DND-41 (cell line): Measurements from ENCODE around the gene TRMT13.

Experiments
- ATAC-seq: fragments of 200-7000 bp; cut with Tn5 transposase; 3 replicates; pipeline ENCODE4 v1.9.1; 2021; ENCODE audit warnings: low read depth; ENCODE audit not compliant: insufficient read depth
- DNase-seq: peaks from one replicate; pipeline ENCODE4 v3.0.0-alpha.2; 2020
- H2AFZ ChIP-seq: 2 replicates; pipeline ENCODE4 v1.6.0; 2012; ENCODE audit warnings: low read depth, low read length
- H3K27ac ChIP-seq: 2 replicates; pipeline ENCODE4 v1.5.1; 2012; ENCODE audit warnings: low read length, inconsistent platforms
- H3K27me3 ChIP-seq: fragments of 200-600 bp; sonication (generic); 2 replicates; pipeline ENCODE4 v1.6.0; 2012; ENCODE audit warnings: low read length, mild to moderate bottlenecking, inconsistent platforms; ENCODE audit not compliant: insufficient read depth, poor library complexity
- H3K36me3 ChIP-seq: 2 replicates; pipeline ENCODE4 v1.5.1; 2012; ENCODE audit warnings: low read length, inconsistent platforms; ENCODE audit not compliant: insufficient read depth
- H3K4me1 ChIP-seq: 2 replicates; pipeline ENCODE4 v1.5.1; 2012; ENCODE audit warnings: mild to moderate bottlenecking, low read length; ENCODE audit not compliant: insufficient read depth
- H3K4me2 ChIP-seq: 2 replicates; pipeline ENCODE4 v1.6.0; 2012; ENCODE audit warnings: mild to moderate bottlenecking, moderate library complexity, low read length, inconsistent platforms; ENCODE audit not compliant: insufficient read depth
- H3K4me3 ChIP-seq, 2 experiments: fragments of 200-600 bp in 1 of 2; shearing (Covaris generic) in 1 of 2; 2 replicates each; pipeline ENCODE4 v1.5.1; 2012 to 2016; ENCODE audit warnings: inconsistent platforms in 2 of 2, low read length in 2 of 2, mild to moderate bottlenecking in 2 of 2, low read depth in 1 of 2, moderate library complexity in 1 of 2
- H3K79me2 ChIP-seq: 2 replicates; pipeline ENCODE4 v1.6.0; 2012; ENCODE audit warnings: low read length, inconsistent platforms; ENCODE audit not compliant: insufficient read depth
- H3K9ac ChIP-seq: 2 replicates; pipeline ENCODE4 v1.6.0; 2012; ENCODE audit warnings: low read depth, mild to moderate bottlenecking, inconsistent platforms, low read length, moderate library complexity
- H3K9me3 ChIP-seq: 2 replicates; pipeline ENCODE4 v1.5.1; 2012; ENCODE audit warnings: low read length, moderate library complexity, mild to moderate bottlenecking, inconsistent platforms; ENCODE audit not compliant: insufficient read depth, severe bottlenecking
- H4K20me1 ChIP-seq: 2 replicates; pipeline ENCODE4 v1.6.0; 2012; ENCODE audit warnings: low read length; ENCODE audit not compliant: insufficient read depth
- EZH2 ChIP-seq: IDR thresholded peaks from 3 replicates; pipeline ENCODE4 v1.6.1; 2012; ENCODE audit warnings: borderline replicate concordance, low read depth, mild to moderate bottlenecking, moderate library complexity, low read length, inconsistent platforms; ENCODE audit not compliant: severe bottlenecking
- TF ChIP-seq, protein P1 (sequence below): IDR thresholded peaks from 2 replicates; pipeline ENCODE4 v1.5.1; 2012; ENCODE audit warnings: borderline replicate concordance, low read length, moderate library complexity, mild to moderate bottlenecking; ENCODE audit not compliant: poor library complexity, severe bottlenecking; ENCODE audit errors: extremely low read depth

Gene TRMT13, protein sequence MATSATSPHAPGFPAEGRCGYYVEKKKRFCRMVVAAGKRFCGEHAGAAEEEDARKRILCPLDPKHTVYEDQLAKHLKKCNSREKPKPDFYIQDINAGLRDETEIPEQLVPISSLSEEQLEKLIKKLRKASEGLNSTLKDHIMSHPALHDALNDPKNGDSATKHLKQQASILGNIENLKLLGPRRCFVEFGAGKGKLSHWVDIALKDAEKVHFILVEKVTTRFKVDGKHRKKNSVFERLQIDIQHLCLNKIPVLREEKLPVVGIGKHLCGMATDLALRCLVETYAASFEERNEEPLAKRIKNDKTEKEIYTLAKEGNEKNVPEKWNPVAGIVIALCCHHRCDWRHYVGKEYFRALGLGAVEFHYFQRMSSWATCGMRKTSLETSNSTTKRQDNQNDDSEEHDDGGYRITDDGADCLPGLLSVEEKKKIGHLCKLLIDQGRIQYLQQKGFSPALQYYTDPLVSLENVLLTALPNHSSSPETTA

DNA sequence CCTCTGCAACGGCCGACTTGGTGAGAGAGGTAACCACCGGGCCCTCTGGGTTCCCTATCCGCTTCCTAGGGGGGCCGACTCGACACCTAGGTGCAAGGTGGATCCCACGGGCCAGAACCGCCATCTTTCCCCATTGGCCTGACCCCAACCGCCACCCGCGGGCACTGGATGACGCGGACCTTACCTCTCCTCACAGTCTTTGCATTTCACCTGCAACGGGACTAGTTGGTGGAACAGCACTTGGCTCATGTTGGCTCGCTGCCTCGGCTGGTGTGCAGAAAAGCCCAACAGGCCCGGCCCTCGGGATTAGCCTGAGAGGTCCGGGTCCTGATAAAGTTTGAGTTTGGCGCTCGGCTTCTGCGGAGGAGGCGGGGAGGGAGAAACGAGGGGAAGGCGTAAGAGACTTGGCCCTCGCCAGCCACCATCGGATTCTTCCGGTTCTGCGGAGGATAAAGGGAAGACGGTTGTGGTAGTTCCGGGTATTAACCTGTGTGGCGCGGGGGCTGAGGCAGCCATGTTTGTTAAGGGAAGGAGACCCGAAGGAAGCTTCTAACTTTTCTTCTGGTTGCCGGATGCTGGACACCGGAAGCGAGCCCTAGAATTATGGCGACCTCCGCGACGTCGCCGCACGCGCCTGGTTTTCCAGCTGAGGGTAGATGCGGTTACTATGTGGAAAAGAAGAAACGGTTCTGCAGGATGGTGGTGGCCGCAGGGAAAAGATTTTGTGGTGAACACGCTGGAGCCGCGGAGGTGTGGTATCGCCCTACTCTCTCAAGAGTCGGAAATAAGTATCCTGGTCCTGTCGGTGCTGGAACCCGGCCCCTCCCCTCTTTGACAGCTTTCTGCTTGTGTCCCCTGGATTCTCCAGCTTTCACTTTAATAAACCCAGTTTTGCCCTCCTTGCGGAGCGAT lies at the start of gene TRMT13, which contains the start of gene SASS6:
Gene TRMT13 (plus strand): TSS at position 598 of the 912 bp plus-strand sequence. CDS start 6 bp downstream, at position 604.
Gene SASS6 (minus strand): TSS at position 365 of the 912 bp plus-strand sequence. CDS start 116 bp downstream, at position 249.
- ATAC-seq (peak; percentile 93), DNase-seq (peak; percentile 97)
- peaks cover 81% of the 10 kb centered on the region for H3K79me2 ChIP-seq
- TF ChIP-seq, protein P1, sequence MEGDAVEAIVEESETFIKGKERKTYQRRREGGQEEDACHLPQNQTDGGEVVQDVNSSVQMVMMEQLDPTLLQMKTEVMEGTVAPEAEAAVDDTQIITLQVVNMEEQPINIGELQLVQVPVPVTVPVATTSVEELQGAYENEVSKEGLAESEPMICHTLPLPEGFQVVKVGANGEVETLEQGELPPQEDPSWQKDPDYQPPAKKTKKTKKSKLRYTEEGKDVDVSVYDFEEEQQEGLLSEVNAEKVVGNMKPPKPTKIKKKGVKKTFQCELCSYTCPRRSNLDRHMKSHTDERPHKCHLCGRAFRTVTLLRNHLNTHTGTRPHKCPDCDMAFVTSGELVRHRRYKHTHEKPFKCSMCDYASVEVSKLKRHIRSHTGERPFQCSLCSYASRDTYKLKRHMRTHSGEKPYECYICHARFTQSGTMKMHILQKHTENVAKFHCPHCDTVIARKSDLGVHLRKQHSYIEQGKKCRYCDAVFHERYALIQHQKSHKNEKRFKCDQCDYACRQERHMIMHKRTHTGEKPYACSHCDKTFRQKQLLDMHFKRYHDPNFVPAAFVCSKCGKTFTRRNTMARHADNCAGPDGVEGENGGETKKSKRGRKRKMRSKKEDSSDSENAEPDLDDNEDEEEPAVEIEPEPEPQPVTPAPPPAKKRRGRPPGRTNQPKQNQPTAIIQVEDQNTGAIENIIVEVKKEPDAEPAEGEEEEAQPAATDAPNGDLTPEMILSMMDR = no peak
- no peak for TF ChIP-seq EZH2
- peak within 1 kb of the TSS; percentile 80 for H3K4me2 ChIP-seq
- H4K20me1 ChIP-seq = no peaks in the 10 kb centered on the region; the same call in 1 of the 2 replicates
- H3K27ac ChIP-seq = peak within 1 kb of the TSS; percentile 92
- peak within 1 kb of the TSS; percentile 84 for H3K9ac ChIP-seq
- H3K9me3 ChIP-seq = no peaks in the 10 kb centered on the region
- no peaks in the 10 kb centered on the region for H3K27me3 ChIP-seq
- H3K36me3 ChIP-seq = peaks cover 28% of the 10 kb centered on the region
- H3K4me1 ChIP-seq = peaks cover 49% of the 10 kb centered on the region
- H3K4me3 ChIP-seq = peak within 1 kb of the TSS; percentile 54 to 76
- peak within 1 kb of the TSS; percentile 83 for H2AFZ ChIP-seq

DNA sequence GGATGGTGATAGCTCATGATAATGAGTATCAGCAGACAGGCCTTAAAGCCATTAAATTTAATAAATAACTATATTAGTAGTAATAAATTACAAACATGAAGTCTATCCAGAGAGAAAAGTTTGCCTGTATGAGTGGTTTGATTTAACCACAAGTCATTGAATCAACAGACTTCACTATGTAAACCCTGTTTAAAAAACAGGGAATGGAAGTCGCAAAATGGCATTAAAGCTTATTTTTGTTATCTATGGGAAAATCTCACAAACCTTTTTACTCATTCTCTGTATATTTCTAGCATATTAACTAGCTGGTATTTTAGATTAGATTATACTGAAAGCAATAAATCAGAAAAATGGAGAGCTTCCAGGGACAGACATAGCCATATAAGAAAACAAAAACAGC lies 45.6 kb upstream of the TRMT13 start:
- H3K9ac ChIP-seq = no peak overlapping the region
- no peak overlapping the region for H3K4me2 ChIP-seq
- no peaks in the 10 kb centered on the region; the same call in 1 of the 2 replicates for H4K20me1 ChIP-seq
- no peaks in the 10 kb centered on the region for H3K27me3 ChIP-seq
- no peak overlapping the region for H2AFZ ChIP-seq
- no peak overlapping the region for H3K27ac ChIP-seq
- DNase-seq (no peak), ATAC-seq (no peak)
- TF ChIP-seq, protein P1 = no peak
- TF ChIP-seq EZH2 = no peak
- no peak overlapping the region for H3K4me3 ChIP-seq
- H3K4me1 ChIP-seq = no peaks in the 10 kb centered on the region
- H3K36me3 ChIP-seq = peaks cover 72% of the 10 kb centered on the region
- H3K9me3 ChIP-seq = no peaks in the 10 kb centered on the region
- no peaks in the 10 kb centered on the region for H3K79me2 ChIP-seq

DNA sequence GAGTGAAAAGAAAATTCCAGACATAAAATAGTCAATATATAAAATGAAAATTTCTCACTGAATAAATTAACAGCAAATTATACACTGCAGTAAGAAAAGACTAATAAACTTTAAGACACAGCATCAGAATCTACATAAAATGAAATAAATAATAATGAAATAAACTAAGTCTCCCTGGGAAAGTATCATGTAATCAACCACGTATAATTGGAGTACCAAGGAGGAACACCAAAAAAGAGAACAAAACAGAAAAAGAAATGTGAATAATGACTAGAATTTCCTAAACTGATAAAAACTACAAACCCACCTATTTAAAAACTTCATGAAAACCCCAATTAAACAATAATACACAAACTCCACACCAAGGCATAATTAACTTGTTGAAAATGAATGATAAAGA lies 43.9 kb upstream of the TRMT13 start:
- TF ChIP-seq, protein P1 = no peak
- no peak for TF ChIP-seq EZH2
- ATAC-seq = no peak
- no peaks in the 10 kb centered on the region for H3K27me3 ChIP-seq
- no peak overlapping the region for H3K4me3 ChIP-seq
- H3K9me3 ChIP-seq = no peaks in the 10 kb centered on the region
- no peaks in the 10 kb centered on the region for H3K4me1 ChIP-seq
- H3K4me2 ChIP-seq = no peak overlapping the region
- H3K27ac ChIP-seq = no peak overlapping the region
- H3K79me2 ChIP-seq = no peaks in the 10 kb centered on the region
- H4K20me1 ChIP-seq = no peaks in the 10 kb centered on the region; the same call in 1 of the 2 replicates
- H3K36me3 ChIP-seq = peaks cover 72% of the 10 kb centered on the region
- no peak for DNase-seq
- H2AFZ ChIP-seq = no peak overlapping the region
- H3K9ac ChIP-seq = no peak overlapping the region
